SU-DHL-6 (cell line): ENCODE data around the gene TBC1D1.

ENCODE experiments used
- H2AFZ ChIP-seq: fragments of 200-600 bp; sonication (generic); 2 replicates; pipeline ENCODE4 v1.6.1; 2014; ENCODE audit warnings: low read depth, mild to moderate bottlenecking, moderate library complexity, mixed read lengths, antibody characterized with exemption, low read length; ENCODE audit not compliant: severe bottlenecking
- H3F3A ChIP-seq: fragments of 200-600 bp; shearing (Covaris generic); 2 replicates; pipeline ENCODE4 v1.6.0; 2016; ENCODE audit warnings: antibody characterized with exemption, mild to moderate bottlenecking; ENCODE audit not compliant: insufficient read depth
- H3K27ac ChIP-seq: fragments of 200-600 bp; sonication (generic); 2 replicates; pipeline ENCODE4 v1.5.1; 2016; ENCODE audit warnings: low read depth, mild to moderate bottlenecking, low read length, moderate library complexity, mixed read lengths
- H3K27me3 ChIP-seq: fragments of 200-600 bp; sonication (generic), shearing (Covaris generic); 2 replicates; pipeline ENCODE4 v1.6.0; 2014; ENCODE audit warnings: mild to moderate bottlenecking, low read length
- H3K36me3 ChIP-seq: fragments of 200-600 bp; sonication (generic); 2 replicates; pipeline ENCODE4 v1.6.1; 2014; ENCODE audit warnings: mild to moderate bottlenecking, low read length, mixed read lengths
- H3K4me2 ChIP-seq: fragments of 300-600, 200-600 bp; shearing (Covaris generic), sonication (generic); 2 replicates; pipeline ENCODE4 v1.6.0; 2014; ENCODE audit warnings: low read length, low read depth, mild to moderate bottlenecking; ENCODE audit not compliant: poor library complexity, severe bottlenecking
- H3K4me3 ChIP-seq: fragments of 200-600 bp; sonication (generic); 2 replicates; pipeline ENCODE4 v1.5.1; 2014; ENCODE audit warnings: antibody characterized with exemption, low read length, mild to moderate bottlenecking, mixed read lengths; ENCODE audit not compliant: insufficient read depth, poor library complexity, severe bottlenecking
- H3K79me2 ChIP-seq: fragments of 200-600 bp; sonication (generic); 2 replicates; pipeline ENCODE4 v1.6.1; 2014; ENCODE audit warnings: mild to moderate bottlenecking, low read length, moderate library complexity; ENCODE audit not compliant: insufficient read depth
- H3K9ac ChIP-seq: fragments of 200-600 bp; sonication (generic); 2 replicates; pipeline ENCODE4 v1.7.0; 2014; ENCODE audit warnings: mild to moderate bottlenecking, low read length
- H3K9me2 ChIP-seq: fragments of 200-600 bp; sonication (generic); replicated peaks from 2 replicates; pipeline ENCODE4 v1.6.1; 2014; ENCODE audit warnings: low read length; ENCODE audit not compliant: insufficient read depth
- H3K9me3 ChIP-seq: fragments of 200-600 bp; sonication (generic); 2 replicates; pipeline ENCODE4 v1.6.1; 2014; ENCODE audit warnings: low read length, mixed read lengths; ENCODE audit not compliant: insufficient read depth
- H4K20me1 ChIP-seq: fragments of 200-600 bp; sonication (generic); 2 replicates; pipeline ENCODE4 v1.6.1; 2014; ENCODE audit warnings: low read depth, mild to moderate bottlenecking, antibody characterized with exemption, low read length, moderate library complexity, mixed read lengths
- EZH2phosphoT487 ChIP-seq: fragments of 200-600 bp; sonication (generic), shearing (Covaris generic); conservative IDR thresholded peaks from 2 replicates; pipeline ENCODE4 v1.6.1; 2018; ENCODE audit warnings: mild to moderate bottlenecking, antibody characterized with exemption, low read length, moderate library complexity, mixed read lengths
- TF ChIP-seq, protein P1 (sequence below): fragments of 200-600 bp; sonication (generic); IDR thresholded peaks from one replicate; pipeline ENCODE4 v1.5.1; 2017; ENCODE audit warnings: antibody characterized with exemption, mild to moderate bottlenecking, low read length, moderate library complexity; ENCODE audit not compliant: insufficient read depth, poor library complexity, severe bottlenecking

Gene TBC1D1

DNA sequence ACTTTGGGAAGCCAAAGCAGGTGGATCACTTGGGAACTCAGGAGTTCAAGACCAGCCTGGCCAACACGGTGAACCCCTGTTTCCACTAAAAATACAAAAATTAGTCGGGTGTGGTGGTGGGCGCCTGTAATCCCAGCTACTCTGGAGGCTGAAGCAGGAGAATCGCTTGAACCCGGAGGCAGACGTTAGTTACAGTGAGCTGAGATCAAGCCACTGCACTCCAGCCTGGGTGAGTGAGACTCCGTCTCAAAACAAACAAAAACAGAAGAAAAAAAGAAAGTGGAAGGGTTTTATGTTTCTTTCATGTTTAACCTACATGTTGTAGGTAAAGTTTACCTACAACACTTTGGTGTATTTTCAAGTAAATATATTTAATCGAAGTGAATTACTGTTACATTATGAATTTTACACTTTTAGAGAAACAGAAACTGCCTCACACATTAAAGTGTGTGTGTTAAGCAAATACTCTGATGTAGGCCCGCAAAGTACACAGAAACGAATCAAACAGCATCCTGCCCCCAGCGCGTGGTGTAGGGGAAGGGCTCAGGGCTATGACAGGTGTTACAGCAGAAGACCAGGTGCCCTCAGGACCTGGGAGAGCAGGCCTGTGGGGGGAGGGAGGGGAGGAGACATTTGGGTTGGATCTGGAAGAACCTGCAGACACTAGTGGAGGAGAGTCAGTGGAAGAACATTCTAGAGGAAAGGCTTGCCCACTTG is 108.3 kb downstream of the TBC1D1 start:
- Histone ChIP-seq H3K27ac (no peak overlapping the region), H3K79me2 (peaks cover 23% of the 10 kb centered on the region), H4K20me1 (peaks cover 9% of the 10 kb centered on the region; the same call in 1 of the 2 replicates), H3K4me3 (no peak overlapping the region), H3K9ac (no peak overlapping the region), H3K9me2 (no peaks in the 10 kb centered on the region), H3K27me3 (no peaks in the 10 kb centered on the region), H3F3A (no peaks in the 10 kb centered on the region), H3K36me3 (no peaks in the 10 kb centered on the region), H3K9me3 (no peaks in the 10 kb centered on the region), H2AFZ (no peak overlapping the region), H3K4me2 (no peak overlapping the region)
- TF ChIP-seq, protein P1, sequence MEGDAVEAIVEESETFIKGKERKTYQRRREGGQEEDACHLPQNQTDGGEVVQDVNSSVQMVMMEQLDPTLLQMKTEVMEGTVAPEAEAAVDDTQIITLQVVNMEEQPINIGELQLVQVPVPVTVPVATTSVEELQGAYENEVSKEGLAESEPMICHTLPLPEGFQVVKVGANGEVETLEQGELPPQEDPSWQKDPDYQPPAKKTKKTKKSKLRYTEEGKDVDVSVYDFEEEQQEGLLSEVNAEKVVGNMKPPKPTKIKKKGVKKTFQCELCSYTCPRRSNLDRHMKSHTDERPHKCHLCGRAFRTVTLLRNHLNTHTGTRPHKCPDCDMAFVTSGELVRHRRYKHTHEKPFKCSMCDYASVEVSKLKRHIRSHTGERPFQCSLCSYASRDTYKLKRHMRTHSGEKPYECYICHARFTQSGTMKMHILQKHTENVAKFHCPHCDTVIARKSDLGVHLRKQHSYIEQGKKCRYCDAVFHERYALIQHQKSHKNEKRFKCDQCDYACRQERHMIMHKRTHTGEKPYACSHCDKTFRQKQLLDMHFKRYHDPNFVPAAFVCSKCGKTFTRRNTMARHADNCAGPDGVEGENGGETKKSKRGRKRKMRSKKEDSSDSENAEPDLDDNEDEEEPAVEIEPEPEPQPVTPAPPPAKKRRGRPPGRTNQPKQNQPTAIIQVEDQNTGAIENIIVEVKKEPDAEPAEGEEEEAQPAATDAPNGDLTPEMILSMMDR: no peak
- no peak for TF ChIP-seq EZH2phosphoT487

DNA sequence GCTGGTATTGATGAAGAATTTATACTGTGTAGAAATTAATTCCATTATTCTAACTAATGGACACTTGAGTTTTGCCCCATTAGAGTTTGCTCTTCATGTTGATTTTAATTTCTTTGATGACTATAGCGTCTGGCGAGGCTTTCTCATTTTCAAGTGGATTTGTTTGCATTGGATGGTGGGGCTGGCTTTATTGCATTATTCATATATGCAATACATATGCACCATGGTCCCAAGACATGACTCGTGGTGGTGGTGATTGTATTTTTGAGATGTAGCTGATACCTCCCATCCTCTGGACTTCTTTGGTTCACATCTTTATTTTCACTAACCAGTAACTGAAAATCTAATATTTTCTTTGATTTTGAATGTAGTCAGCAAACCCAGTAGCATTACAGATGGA is 109.1 kb downstream of the TBC1D1 start:
- Histone ChIP-seq H3F3A (no peaks in the 10 kb centered on the region), H4K20me1 (peaks cover 9% of the 10 kb centered on the region; the same call in 1 of the 2 replicates), H3K79me2 (peaks cover 28% of the 10 kb centered on the region), H3K36me3 (no peaks in the 10 kb centered on the region), H3K27ac (no peak overlapping the region), H2AFZ (no peak overlapping the region), H3K4me3 (no peak overlapping the region), H3K9me3 (no peaks in the 10 kb centered on the region), H3K4me2 (no peak overlapping the region), H3K9ac (no peak overlapping the region), H3K27me3 (no peaks in the 10 kb centered on the region), H3K9me2 (no peaks in the 10 kb centered on the region)
- TF ChIP-seq, protein P1: no peak
- no peak for TF ChIP-seq EZH2phosphoT487

DNA sequence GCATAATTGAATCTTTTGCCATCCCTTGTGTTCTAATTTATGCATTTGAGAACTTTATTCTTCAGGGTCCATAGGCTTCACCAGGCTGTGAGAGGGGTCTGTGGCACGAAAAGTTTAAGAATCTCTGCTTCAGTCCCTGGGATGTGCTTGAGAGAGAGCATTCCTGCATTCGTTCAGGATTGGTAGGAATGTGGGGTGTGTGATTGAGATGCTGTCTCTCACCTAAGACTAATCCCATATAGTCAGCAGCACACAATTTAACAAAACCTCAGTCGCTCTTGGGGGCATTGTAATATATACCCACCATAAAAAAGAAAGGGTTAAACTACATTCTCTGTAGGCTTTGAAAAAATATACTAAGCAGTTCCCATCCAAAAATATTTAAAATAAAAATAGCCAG is 111.0 kb downstream of the TBC1D1 start:
- Histone ChIP-seq H2AFZ (no peak overlapping the region), H3K27ac (no peak overlapping the region), H3K9me2 (no peaks in the 10 kb centered on the region), H3K27me3 (no peaks in the 10 kb centered on the region), H3K4me2 (no peak overlapping the region), H3K9me3 (no peaks in the 10 kb centered on the region), H3K4me3 (no peak overlapping the region), H3K79me2 (peaks cover 34% of the 10 kb centered on the region), H4K20me1 (peaks cover 9% of the 10 kb centered on the region; the same call in 1 of the 2 replicates), H3K36me3 (no peaks in the 10 kb centered on the region), H3F3A (no peaks in the 10 kb centered on the region), H3K9ac (no peak overlapping the region)
- TF ChIP-seq, protein P1: no peak
- no peak for TF ChIP-seq EZH2phosphoT487
